ENCODE data around the gene GPC6. TPM values are rescaled to one million over a fixed set of nuclear protein-coding genes. Genes with fewer than 3 reads are reported as not detected.

The GPC6 gene
- total and polyA plus RNA-seq, 9 of the 15 experiments (the other 6 are each of a cell fraction or from before 2014, with no cell fraction given), result under 0.01 to 0.20 (median 0.01) TPM; not detected in 4

DNA sequence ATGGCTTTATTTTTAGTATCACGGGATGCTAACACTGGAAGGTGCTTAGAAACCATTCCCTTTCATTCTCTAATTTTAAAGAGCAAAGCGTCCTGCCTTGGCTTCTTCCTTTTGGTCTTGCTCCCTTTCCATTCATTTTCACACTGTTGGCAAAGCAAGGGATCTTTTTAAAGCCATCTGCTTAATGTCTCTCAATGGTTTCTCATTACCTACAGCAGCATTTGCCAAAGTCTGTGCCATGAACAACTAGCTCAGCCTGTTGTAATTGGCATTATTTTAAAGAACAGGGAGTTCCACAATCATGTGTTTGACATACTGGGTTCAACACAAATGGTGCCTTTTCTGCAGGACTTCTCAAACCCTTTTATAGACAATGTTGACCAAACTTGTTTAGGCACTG, 444.3 kb downstream of the GPC6 start:
- Histone ChIP-seq H3K9me1 (ENCODE audit: control insufficient read depth, insufficient read depth, low read length) (no peaks in the 10 kb centered on the region), H3K4me1 (replicated peaks in 1 of 2; ENCODE audit: control insufficient read depth in 2 of 2, insufficient read depth in 2 of 2, low read length in 2 of 2) (no peaks in the 10 kb centered on the region), H3K9me3 (replicated peaks; ENCODE audit: control insufficient read depth, insufficient read depth, low read depth, low read length) (no peaks in the 10 kb centered on the region), H3K27ac (ENCODE audit: extremely low read depth, low read depth, low read length) (no peak overlapping the region), H3K9ac (ENCODE audit: insufficient read depth in 1 of 2, low read depth in 2 of 2, low read length in 2 of 2) (no peak overlapping the region), H3K4me3 (no peak overlapping the region), H3K36me3 (ENCODE audit: control insufficient read depth, insufficient read depth, low read length) (no peaks in the 10 kb centered on the region), H3K27me3 (ENCODE audit: control insufficient read depth in 2 of 2, insufficient read depth in 2 of 2, low read length in 2 of 2) (no peaks in the 10 kb centered on the region), H2AFZ (ENCODE audit: low read depth, low read length) (no peak overlapping the region), H3K79me2 (ENCODE audit: control insufficient read depth, insufficient read depth, low read length) (no peaks in the 10 kb centered on the region), H4K20me1 (replicated peaks; ENCODE audit: control insufficient read depth, insufficient read depth, low read length) (no peaks in the 10 kb centered on the region), H3K4me2 (ENCODE audit: insufficient read depth, low read length) (no peak overlapping the region)
- TF ChIP-seq, protein P1, sequence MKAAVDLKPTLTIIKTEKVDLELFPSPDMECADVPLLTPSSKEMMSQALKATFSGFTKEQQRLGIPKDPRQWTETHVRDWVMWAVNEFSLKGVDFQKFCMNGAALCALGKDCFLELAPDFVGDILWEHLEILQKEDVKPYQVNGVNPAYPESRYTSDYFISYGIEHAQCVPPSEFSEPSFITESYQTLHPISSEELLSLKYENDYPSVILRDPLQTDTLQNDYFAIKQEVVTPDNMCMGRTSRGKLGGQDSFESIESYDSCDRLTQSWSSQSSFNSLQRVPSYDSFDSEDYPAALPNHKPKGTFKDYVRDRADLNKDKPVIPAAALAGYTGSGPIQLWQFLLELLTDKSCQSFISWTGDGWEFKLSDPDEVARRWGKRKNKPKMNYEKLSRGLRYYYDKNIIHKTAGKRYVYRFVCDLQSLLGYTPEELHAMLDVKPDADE (conservative IDR thresholded peaks at IDR 0.05; ENCODE audit: control insufficient read depth, low read depth, low read length), result no peak
- TF ChIP-seq ZFPM2 (CRISPR knock-in tag; IDR thresholded peaks at IDR 0.05), result no peak
- TF ChIP-seq PRDM10 (IDR thresholded peaks at IDR 0.05; ENCODE audit: partially characterized antibody), result no peak
- TF ChIP-seq RBM22 (IDR thresholded peaks at IDR 0.05; ENCODE audit: low read depth, low read length, poor library complexity, severe bottlenecking), result no peak
- no peak for TF ChIP-seq HIVEP1 (CRISPR knock-in tag; IDR thresholded peaks at IDR 0.05)
- TF ChIP-seq, protein P2, sequence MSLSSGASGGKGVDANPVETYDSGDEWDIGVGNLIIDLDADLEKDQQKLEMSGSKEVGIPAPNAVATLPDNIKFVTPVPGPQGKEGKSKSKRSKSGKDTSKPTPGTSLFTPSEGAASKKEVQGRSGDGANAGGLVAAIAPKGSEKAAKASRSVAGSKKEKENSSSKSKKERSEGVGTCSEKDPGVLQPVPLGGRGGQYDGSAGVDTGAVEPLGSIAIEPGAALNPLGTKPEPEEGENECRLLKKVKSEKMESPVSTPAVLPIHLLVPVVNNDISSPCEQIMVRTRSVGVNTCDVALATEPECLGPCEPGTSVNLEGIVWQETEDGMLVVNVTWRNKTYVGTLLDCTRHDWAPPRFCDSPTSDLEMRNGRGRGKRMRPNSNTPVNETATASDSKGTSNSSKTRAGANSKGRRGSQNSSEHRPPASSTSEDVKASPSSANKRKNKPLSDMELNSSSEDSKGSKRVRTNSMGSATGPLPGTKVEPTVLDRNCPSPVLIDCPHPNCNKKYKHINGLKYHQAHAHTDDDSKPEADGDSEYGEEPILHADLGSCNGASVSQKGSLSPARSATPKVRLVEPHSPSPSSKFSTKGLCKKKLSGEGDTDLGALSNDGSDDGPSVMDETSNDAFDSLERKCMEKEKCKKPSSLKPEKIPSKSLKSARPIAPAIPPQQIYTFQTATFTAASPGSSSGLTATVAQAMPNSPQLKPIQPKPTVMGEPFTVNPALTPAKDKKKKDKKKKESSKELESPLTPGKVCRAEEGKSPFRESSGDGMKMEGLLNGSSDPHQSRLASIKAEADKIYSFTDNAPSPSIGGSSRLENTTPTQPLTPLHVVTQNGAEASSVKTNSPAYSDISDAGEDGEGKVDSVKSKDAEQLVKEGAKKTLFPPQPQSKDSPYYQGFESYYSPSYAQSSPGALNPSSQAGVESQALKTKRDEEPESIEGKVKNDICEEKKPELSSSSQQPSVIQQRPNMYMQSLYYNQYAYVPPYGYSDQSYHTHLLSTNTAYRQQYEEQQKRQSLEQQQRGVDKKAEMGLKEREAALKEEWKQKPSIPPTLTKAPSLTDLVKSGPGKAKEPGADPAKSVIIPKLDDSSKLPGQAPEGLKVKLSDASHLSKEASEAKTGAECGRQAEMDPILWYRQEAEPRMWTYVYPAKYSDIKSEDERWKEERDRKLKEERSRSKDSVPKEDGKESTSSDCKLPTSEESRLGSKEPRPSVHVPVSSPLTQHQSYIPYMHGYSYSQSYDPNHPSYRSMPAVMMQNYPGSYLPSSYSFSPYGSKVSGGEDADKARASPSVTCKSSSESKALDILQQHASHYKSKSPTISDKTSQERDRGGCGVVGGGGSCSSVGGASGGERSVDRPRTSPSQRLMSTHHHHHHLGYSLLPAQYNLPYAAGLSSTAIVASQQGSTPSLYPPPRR (CRISPR knock-in tag; IDR thresholded peaks at IDR 0.05; ENCODE audit: borderline replicate concordance), result no peak
- BruUV-seq (replicated peaks), result no TSS peak
- ATAC-seq (no peak), FAIRE-seq (no peak), DNase-seq (ENCODE audit: extremely low read depth in 1 of 4, low spot score in 3 of 4) (no peak)
- WGBS (ENCODE audit: insufficient coverage, low coverage, missing lambda C conversion rate), result 0% methylated on average over 2 of the region's 2 CpGs
- ChIA-PET CTCF (ENCODE audit: low intra/inter-chr PET ratio) (no interaction called here), POLR2A (no interaction called here)
- intact Hi-C loops (cut with micrococcal nuclease), result no loop called here
- in situ Hi-C loops (cut with MboI), result no loop called here
